ENCODE results near the gene PARD3.

The PARD3 gene

GRCh38 chr10:34638406-34639054, 176.6 kb downstream of the PARD3 start:
- no peaks in the 10 kb centered on the region for H3K27me3 ChIP-seq (ENCODE audit: low read length)
- no peaks in the 10 kb centered on the region for H3K79me2 ChIP-seq (ENCODE audit: insufficient read depth, low read length)
- TF ChIP-seq EZH2phosphoT487 (conservative IDR thresholded peaks at IDR 0.05; ENCODE audit: low read length) = no peak
- TF ChIP-seq, protein P1, sequence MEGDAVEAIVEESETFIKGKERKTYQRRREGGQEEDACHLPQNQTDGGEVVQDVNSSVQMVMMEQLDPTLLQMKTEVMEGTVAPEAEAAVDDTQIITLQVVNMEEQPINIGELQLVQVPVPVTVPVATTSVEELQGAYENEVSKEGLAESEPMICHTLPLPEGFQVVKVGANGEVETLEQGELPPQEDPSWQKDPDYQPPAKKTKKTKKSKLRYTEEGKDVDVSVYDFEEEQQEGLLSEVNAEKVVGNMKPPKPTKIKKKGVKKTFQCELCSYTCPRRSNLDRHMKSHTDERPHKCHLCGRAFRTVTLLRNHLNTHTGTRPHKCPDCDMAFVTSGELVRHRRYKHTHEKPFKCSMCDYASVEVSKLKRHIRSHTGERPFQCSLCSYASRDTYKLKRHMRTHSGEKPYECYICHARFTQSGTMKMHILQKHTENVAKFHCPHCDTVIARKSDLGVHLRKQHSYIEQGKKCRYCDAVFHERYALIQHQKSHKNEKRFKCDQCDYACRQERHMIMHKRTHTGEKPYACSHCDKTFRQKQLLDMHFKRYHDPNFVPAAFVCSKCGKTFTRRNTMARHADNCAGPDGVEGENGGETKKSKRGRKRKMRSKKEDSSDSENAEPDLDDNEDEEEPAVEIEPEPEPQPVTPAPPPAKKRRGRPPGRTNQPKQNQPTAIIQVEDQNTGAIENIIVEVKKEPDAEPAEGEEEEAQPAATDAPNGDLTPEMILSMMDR (IDR thresholded peaks at IDR 0.05; ENCODE audit: insufficient read depth, low read length, poor library complexity, severe bottlenecking) = peak; percentile 84
- no peak overlapping the region for H2AFZ ChIP-seq (ENCODE audit: low read depth, low read length, severe bottlenecking)
- H3K36me3 ChIP-seq (ENCODE audit: low read length) = no peaks in the 10 kb centered on the region
- H3F3A ChIP-seq (ENCODE audit: insufficient read depth) = no peaks in the 10 kb centered on the region
- H3K9ac ChIP-seq (ENCODE audit: low read length) = no peak overlapping the region
- no peaks in the 10 kb centered on the region for H3K9me3 ChIP-seq (ENCODE audit: insufficient read depth, low read length)
- H3K27ac ChIP-seq (ENCODE audit: low read depth, low read length) = no peak overlapping the region
- no peak overlapping the region for H3K4me3 ChIP-seq (ENCODE audit: insufficient read depth, low read length, poor library complexity, severe bottlenecking)
- H3K9me2 ChIP-seq (replicated peaks; ENCODE audit: insufficient read depth, low read length) = no peaks in the 10 kb centered on the region
- H3K4me2 ChIP-seq (ENCODE audit: low read depth, low read length, poor library complexity, severe bottlenecking) = no peak overlapping the region
- no peaks in the 10 kb centered on the region for H4K20me1 ChIP-seq (ENCODE audit: low read depth, low read length)

DNA sequence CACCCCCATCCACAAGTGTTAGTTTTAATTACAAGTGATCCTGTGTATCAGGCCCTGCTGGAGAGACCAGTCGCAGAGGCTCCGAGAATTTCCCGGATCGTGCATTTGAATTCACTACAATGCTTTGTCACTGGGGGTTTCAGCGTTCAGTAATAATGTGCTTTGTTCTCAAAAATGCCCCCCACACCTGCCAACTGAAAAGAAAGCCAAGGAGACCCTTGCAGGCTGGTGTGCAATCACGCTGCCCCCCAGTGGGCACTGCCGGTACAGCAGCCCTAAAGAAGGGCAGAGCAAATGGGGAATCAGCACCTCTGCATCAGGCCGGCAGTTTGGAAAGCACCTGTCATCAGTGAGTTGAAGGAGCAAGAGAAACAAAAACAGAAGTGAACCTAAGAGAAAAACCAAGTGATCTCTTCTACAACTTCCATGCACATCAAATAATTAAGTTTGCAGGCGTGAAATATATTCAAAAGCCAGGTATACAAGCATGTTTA, 177.6 kb downstream of the PARD3 start:
- H3K27me3 ChIP-seq (ENCODE audit: low read length) = no peaks in the 10 kb centered on the region
- no peak overlapping the region for H3K9ac ChIP-seq (ENCODE audit: low read length)
- no peak overlapping the region for H3K27ac ChIP-seq (ENCODE audit: low read depth, low read length)
- no peaks in the 10 kb centered on the region for H3K36me3 ChIP-seq (ENCODE audit: low read length)
- H3F3A ChIP-seq (ENCODE audit: insufficient read depth) = no peaks in the 10 kb centered on the region
- TF ChIP-seq, protein P1 (IDR thresholded peaks at IDR 0.05; ENCODE audit: insufficient read depth, low read length, poor library complexity, severe bottlenecking) = peak; percentile 98
- TF ChIP-seq EZH2phosphoT487 (conservative IDR thresholded peaks at IDR 0.05; ENCODE audit: low read length) = no peak
- H3K4me3 ChIP-seq (ENCODE audit: insufficient read depth, low read length, poor library complexity, severe bottlenecking) = no peak overlapping the region
- peak overlapping the region; percentile 6 for H3K4me2 ChIP-seq (ENCODE audit: low read depth, low read length, poor library complexity, severe bottlenecking)
- H2AFZ ChIP-seq (ENCODE audit: low read depth, low read length, severe bottlenecking) = peak overlapping the region; percentile 46
- no peaks in the 10 kb centered on the region for H4K20me1 ChIP-seq (ENCODE audit: low read depth, low read length)
- no peaks in the 10 kb centered on the region for H3K9me2 ChIP-seq (replicated peaks; ENCODE audit: insufficient read depth, low read length)
- H3K79me2 ChIP-seq (ENCODE audit: insufficient read depth, low read length) = no peaks in the 10 kb centered on the region
- no peaks in the 10 kb centered on the region for H3K9me3 ChIP-seq (ENCODE audit: insufficient read depth, low read length)

- Histone ChIP-seq H4K20me1 (ENCODE audit: low read depth, low read length) (no peaks in the 10 kb centered on the region), H3K9me2 (replicated peaks; ENCODE audit: insufficient read depth, low read length) (no peaks in the 10 kb centered on the region), H3K4me2 (ENCODE audit: low read depth, low read length, poor library complexity, severe bottlenecking) (no peak overlapping the region), H3K9me3 (ENCODE audit: insufficient read depth, low read length) (no peaks in the 10 kb centered on the region), H3K36me3 (ENCODE audit: low read length) (no peaks in the 10 kb centered on the region), H3K4me3 (ENCODE audit: insufficient read depth, low read length, poor library complexity, severe bottlenecking) (no peak overlapping the region), H3K27ac (ENCODE audit: low read depth, low read length) (no peak overlapping the region), H3K27me3 (ENCODE audit: low read length) (no peaks in the 10 kb centered on the region), H3F3A (ENCODE audit: insufficient read depth) (no peaks in the 10 kb centered on the region), H3K79me2 (ENCODE audit: insufficient read depth, low read length) (no peaks in the 10 kb centered on the region), H3K9ac (ENCODE audit: low read length) (no peak overlapping the region), H2AFZ (ENCODE audit: low read depth, low read length, severe bottlenecking) (no peak overlapping the region)
- TF ChIP-seq EZH2phosphoT487 (conservative IDR thresholded peaks at IDR 0.05; ENCODE audit: low read length) = no peak
- TF ChIP-seq, protein P1 (IDR thresholded peaks at IDR 0.05; ENCODE audit: insufficient read depth, low read length, poor library complexity, severe bottlenecking) = no peak
Observed at GRCh38 chr10:34635111-34635510, 180.0 kb downstream of the PARD3 start.
